ENCODE results near the gene MIPOL1.

Gene MIPOL1

GRCh38 chr14:37413504-37414003, 215.8 kb downstream of the MIPOL1 start:
- Histone ChIP-seq H3K4me3 (replicated peaks; ENCODE audit: low read depth, low read length) (no peak overlapping the region), H3K27me3 (replicated peaks; ENCODE audit: control insufficient read depth, insufficient read depth, low read length) (no peaks in the 10 kb centered on the region), H3K36me3 (ENCODE audit: control insufficient read depth, insufficient read depth, low read length) (no peaks in the 10 kb centered on the region)
- no peak for DNase-seq (ENCODE audit: extremely low read depth, insufficient read length)
- no peak for TF ChIP-seq CTCF (IDR thresholded peaks at IDR 0.05; ENCODE audit: insufficient read depth, low read length, poor library complexity, severe bottlenecking)

GRCh38 chr14:37416264-37416663, 218.5 kb downstream of the MIPOL1 start:
- TF ChIP-seq CTCF (IDR thresholded peaks at IDR 0.05; ENCODE audit: insufficient read depth, low read length, poor library complexity, severe bottlenecking), result no peak
- H3K36me3 ChIP-seq (ENCODE audit: control insufficient read depth, insufficient read depth, low read length), result no peaks in the 10 kb centered on the region
- no peak for DNase-seq (ENCODE audit: extremely low read depth, insufficient read length)
- no peaks in the 10 kb centered on the region for H3K27me3 ChIP-seq (replicated peaks; ENCODE audit: control insufficient read depth, insufficient read depth, low read length)
- no peak overlapping the region for H3K4me3 ChIP-seq (replicated peaks; ENCODE audit: low read depth, low read length)

DNA sequence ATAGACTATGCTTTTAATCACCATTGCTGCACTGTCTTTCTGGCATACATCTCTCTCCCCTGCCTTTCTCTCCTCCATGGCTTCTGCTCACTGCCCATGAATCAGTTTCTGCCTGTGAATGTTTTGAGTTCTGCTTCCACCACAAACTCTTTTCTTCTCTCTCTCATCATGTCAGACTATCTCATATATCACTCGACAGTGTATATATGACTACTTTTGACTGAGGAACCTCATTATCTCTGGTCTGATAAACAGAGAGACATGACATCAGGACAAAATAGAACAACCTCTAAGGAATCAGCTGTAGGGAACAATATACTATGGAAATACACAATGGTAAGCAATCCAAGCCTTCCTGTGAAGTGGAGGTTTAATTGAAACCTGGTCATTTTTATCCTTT, 219.4 kb downstream of the MIPOL1 start:
- TF ChIP-seq CTCF (IDR thresholded peaks at IDR 0.05; ENCODE audit: insufficient read depth, low read length, poor library complexity, severe bottlenecking), result no peak

GRCh38 chr14:37417833-37418232, 220.1 kb downstream of the MIPOL1 start:
- Histone ChIP-seq H3K27me3 (replicated peaks; ENCODE audit: control insufficient read depth, insufficient read depth, low read length) (no peaks in the 10 kb centered on the region), H3K4me3 (replicated peaks; ENCODE audit: low read depth, low read length) (no peak overlapping the region), H3K36me3 (ENCODE audit: control insufficient read depth, insufficient read depth, low read length) (no peaks in the 10 kb centered on the region)
- TF ChIP-seq CTCF (IDR thresholded peaks at IDR 0.05; ENCODE audit: insufficient read depth, low read length, poor library complexity, severe bottlenecking), result no peak
- DNase-seq (ENCODE audit: extremely low read depth, insufficient read length), result no peak

More for the DNA sequence above, 219.4 kb downstream of the MIPOL1 start:
- H3K27me3 ChIP-seq (replicated peaks; ENCODE audit: control insufficient read depth, insufficient read depth, low read length), result no peaks in the 10 kb centered on the region
- no peaks in the 10 kb centered on the region for H3K36me3 ChIP-seq (ENCODE audit: control insufficient read depth, insufficient read depth, low read length)
- DNase-seq (ENCODE audit: extremely low read depth, insufficient read length), result no peak
- no peak overlapping the region for H3K4me3 ChIP-seq (replicated peaks; ENCODE audit: low read depth, low read length)

DNA sequence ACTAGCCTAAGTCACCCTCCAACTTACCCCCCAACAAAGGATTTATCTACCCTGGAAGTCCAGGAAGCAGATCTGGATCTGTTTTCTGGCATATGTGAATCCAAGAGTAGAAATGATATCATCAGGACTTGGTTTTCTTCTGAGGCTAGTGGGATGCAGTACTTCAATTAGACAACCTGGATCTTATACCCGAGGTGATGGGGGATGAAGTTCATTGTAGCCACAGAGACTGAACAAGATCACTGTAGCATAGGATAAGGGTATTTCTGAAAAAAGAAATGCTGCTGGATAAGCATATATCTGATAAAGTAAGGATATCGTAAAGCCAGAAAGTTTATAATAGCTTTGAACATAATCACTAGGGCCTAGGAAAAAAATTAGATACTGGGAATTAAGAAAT, 222.9 kb downstream of the MIPOL1 start:
- H3K4me3 ChIP-seq (replicated peaks; ENCODE audit: low read depth, low read length), result no peak overlapping the region
- TF ChIP-seq CTCF (IDR thresholded peaks at IDR 0.05; ENCODE audit: insufficient read depth, low read length, poor library complexity, severe bottlenecking), result no peak
- no peak for DNase-seq (ENCODE audit: extremely low read depth, insufficient read length)
- H3K27me3 ChIP-seq (replicated peaks; ENCODE audit: control insufficient read depth, insufficient read depth, low read length), result no peaks in the 10 kb centered on the region
- H3K36me3 ChIP-seq (ENCODE audit: control insufficient read depth, insufficient read depth, low read length), result no peaks in the 10 kb centered on the region

DNA sequence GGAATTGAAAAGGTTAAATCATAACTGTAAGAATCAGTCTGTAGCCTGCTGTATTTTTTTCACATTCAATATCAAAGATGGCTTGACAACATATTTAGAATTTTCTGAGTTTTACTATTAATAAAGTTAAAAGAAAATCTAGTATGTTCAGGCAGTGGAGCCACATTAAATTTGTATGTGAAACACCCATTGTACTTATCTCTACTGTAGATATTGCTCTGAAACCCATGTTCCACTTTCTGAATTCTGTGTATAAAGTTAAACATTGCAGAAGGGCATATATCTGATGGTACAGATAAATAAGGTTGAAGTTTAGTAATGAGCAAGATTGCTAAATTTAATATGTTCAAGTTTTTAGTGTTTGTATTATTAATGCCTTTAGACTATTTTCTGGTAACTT, 224.6 kb downstream of the MIPOL1 start:
- DNase-seq (ENCODE audit: extremely low read depth, insufficient read length), result no peak
- Histone ChIP-seq H3K36me3 (ENCODE audit: control insufficient read depth, insufficient read depth, low read length) (no peaks in the 10 kb centered on the region), H3K4me3 (replicated peaks; ENCODE audit: low read depth, low read length) (no peak overlapping the region), H3K27me3 (replicated peaks; ENCODE audit: control insufficient read depth, insufficient read depth, low read length) (no peaks in the 10 kb centered on the region)
- no peak for TF ChIP-seq CTCF (IDR thresholded peaks at IDR 0.05; ENCODE audit: insufficient read depth, low read length, poor library complexity, severe bottlenecking)
